NCI-H2029 treated with DMSO at 0.1 percent for 48 hours (cell line): ENCODE results near the gene CACNA1G.

Experiments used
- DNase-seq: peaks from one replicate; lab custom pipeline; 2025; lab: John Stamatoyannopoulos, UW

The CACNA1G gene

GRCh38 chr17:50560185-50560824 lies at the start of gene CACNA1G:
Gene CACNA1G, plus strand, starts transcription at chr17:50560715. Its CDS starts 745 bp downstream, at chr17:50561460.
- DNase-seq, result peak; percentile 44

DNA sequence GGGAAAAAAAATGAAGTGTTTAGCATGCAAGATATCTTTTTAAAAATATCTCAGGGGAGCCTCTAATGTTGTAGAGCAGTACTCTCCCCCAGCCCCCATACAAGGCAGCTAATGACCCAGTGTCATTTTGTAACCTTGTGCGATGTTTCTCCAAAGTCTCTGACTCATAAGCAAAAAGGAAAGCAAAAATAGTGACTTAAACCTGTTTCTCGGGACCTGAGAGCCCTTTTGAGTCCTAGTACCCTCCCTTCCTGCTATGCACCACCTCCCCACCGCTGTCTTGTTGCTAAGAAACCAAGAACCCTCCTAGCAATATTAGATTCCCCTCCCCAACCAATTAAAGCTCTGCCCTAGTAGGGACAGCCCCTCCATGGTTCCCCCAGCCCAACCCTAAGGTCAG lies 49.5 kb upstream of the CACNA1G start:
- DNase-seq, result no peak

DNA sequence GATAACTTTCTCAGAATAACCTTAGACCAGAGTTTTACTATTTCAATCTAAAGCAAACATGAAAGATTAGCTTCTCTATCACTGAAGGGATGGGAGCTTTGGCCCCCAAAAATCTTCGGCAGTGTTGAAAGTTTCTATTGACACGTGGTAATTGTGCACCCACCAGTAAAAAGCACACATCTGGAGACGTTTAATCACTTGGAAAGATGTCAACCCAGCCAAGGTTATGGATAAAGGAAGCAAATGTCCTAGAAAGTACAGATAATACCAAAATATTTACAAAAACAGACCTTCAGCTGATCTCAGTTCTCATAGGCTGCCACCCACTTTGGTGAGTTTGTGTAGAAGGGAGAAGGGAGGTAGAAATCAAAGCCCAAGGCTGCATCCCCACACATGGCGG lies 47.0 kb upstream of the CACNA1G start:
- DNase-seq, result no peak

GRCh38 chr17:50514388-50514787 lies 46.1 kb upstream of the CACNA1G start:
- no peak for DNase-seq

DNA sequence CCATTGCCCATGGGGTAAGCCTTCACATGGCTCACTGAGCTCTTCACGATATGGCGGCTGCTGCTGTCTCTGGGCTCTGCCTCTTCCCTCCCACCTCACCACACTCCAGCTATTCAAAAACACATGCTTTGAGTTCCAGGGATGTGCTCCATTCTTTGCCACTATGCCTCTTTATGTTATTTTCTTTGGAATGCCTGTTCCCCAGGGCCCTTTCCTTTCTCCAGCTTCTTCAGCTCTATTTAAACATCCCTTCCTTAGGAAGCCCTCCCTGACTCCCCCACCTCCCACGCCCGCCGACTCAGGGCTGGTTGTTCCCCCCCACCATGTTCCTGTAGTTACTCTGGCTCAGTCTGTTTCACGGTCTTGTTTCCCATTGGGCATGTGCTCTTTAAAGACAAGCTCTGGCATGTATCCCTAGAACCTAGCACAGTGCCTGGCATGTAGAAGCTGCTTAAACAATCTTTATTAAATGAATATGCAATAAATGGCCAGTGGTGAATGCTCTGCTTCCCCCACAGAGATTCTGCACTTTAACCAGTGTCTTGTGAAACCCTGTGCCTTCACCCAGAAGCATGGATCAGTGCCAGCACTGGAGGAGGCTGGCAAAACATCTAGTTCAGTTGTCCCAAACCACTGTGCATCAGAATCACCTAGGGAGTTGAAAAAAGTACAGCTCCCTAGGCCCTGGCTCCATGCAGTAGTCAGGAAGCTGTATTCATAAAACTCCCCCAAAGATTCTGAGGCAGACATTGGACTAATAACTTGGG lies 45.4 kb upstream of the CACNA1G start:
- DNase-seq, result no peak

- DNase-seq, result no peak
Measured at GRCh38 chr17:50517011-50517410, 43.5 kb upstream of the CACNA1G start.

DNA sequence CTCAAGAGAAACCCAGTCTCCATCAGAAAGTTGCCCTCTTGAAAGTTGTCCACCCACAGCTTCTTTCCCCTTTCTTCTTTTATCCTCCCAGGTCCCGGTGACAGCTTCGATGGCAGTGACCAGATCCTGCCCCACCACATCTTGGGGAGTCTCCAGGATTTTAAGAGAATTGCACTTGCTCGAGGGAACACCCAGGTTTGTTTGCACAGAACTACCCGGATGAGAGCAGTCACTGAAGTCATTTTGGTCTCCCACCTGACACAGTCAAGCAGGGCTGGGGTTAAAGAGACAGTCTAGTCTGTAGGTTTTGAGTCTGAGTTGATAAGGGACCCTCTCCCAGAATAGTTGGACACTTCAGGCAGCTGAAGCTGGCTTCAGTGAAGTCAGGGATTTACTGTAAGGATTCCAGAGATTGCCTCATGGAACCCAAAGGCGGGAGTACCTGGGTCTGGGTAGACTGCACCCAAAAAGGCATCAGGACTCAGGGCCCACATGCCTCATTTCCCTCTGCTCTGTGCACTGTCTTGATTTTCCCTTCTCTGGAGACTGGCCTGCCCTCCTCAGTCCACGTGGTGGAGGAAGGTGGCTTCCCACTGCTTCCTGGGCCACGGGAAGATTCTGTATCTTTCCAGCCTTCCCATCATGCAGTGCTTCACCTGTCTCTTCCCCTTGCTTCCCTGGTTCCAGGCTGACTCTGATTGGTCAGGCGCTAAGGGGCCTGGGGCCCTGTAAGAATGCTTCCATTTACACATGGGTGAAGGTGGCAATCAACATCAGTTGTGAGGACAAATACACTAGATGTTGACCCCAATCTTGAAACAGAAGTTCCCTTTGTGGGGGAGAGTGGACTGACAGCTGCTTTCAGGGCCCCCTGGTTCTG lies 42.8 kb upstream of the CACNA1G start:
- DNase-seq, result no peak

GRCh38 chr17:50518384-50519023 lies 42.0 kb upstream of the CACNA1G start:
- DNase-seq, result no peak

- DNase-seq, result no peak
Measured at GRCh38 chr17:50519141-50519834, 41.2 kb upstream of the CACNA1G start.

- no peak for DNase-seq
Measured at GRCh38 chr17:50520483-50520882, 40.0 kb upstream of the CACNA1G start.

GRCh38 chr17:50521514-50521913 lies 39.0 kb upstream of the CACNA1G start:
- no peak for DNase-seq

GRCh38 chr17:50522766-50523165 lies 37.7 kb upstream of the CACNA1G start:
- no peak for DNase-seq

GRCh38 chr17:50523208-50523607 lies 37.3 kb upstream of the CACNA1G start:
- DNase-seq, result no peak

DNA sequence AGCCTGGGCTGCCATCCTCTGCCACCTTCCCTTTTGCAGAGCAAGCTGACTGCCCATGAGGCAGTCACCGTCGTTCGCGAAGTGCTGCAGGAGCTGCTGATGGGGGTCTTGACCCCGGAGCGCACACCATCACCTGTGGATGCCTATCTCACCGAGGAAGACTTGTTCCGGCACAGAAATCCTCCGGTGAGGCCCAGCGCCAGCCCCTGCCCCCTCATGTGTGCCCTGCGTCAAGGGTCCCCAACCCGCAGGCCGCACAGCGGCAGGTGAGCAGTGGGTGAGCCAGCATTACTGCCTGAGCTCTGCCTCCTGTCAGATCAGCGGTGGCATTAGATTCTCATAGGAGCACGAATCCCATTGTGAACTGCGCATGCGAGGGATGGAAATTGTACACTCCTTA lies 35.7 kb upstream of the CACNA1G start:
- no peak for DNase-seq

- DNase-seq, result no peak
Measured at GRCh38 chr17:50527155-50527762, 33.3 kb upstream of the CACNA1G start.

- DNase-seq, result no peak
Measured at GRCh38 chr17:50527949-50528474, 32.5 kb upstream of the CACNA1G start.

- no peak for DNase-seq
Measured at GRCh38 chr17:50529849-50530248, 30.7 kb upstream of the CACNA1G start.

DNA sequence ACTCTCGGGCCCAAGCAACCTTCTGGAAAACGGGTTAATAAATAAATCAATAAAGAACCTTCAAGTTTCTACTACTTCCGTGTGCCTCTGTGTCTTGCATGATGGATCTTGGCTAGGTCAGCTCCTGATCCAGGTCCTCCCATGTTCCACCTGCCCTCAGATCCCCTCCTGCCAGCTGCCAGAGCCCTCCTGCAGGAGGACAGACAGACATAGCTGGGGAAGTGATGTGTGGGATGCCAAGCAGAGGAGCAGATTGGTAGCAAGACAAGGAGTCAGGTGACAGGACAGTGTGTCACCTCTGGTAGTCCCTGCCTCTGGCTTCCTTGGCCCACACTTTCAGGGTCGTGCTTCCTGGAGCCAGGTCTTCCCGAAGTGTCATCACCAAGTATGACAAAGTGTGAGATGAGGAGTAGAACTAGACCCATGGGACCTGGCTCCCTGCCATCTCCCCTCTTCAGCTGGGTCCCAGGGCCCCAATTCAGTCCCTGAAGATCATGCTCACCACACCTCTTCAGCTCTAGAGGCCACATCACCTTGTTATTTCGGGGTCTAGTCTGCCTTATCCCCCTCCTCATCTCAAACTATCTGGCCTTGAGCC lies 29.0 kb upstream of the CACNA1G start:
- no peak for DNase-seq

DNA sequence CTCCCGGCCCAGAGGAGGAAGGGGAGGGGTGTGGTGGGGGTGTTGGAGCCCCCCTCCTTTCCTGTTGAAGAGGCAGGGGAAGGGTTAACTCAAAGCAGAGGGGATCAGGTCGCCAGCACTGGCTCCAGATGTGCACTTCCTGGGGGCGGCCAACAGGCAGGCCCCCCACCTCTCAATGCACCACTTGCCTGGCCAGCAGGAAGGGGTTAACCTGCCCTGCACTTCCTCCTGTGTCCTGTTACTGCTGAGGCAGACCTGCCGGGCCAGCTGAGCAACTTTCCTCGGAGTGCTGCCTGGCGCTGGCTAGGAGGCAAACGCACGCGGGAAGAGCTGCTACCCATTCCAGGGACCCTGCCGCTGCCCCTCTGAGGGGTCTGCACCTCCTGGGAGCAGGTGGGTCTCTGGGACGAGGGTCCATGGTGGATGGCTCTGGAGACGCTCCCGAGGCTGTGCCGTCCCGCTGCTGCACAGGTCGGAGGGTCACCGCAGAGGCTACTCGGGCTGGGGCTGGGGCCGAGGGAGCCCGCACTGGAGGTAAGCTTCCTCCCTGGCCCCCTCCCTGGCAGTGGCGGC lies 28.0 kb upstream of the CACNA1G start, which contains the start of gene EPN3:
TSS of gene EPN3 (plus strand) at position 284 of the 573 bp plus-strand sequence. CDS start 3,822 bp downstream, outside the sequence.
- DNase-seq, result no peak

- DNase-seq, result no peak
Measured at GRCh38 chr17:50533185-50533584, 27.3 kb upstream of the CACNA1G start.
